Left ventricle myocardium inferior (tissue), 1 donor: ENCODE results near the gene RYR2. TPM values are rescaled to one million over a fixed set of nuclear protein-coding genes. Genes with fewer than 3 reads are reported as not detected.

Experiments used
- DNase-seq: peaks from one replicate; pipeline ENCODE4 v3.0.0-alpha.2; 2020
- H3K27ac ChIP-seq: fragments of 200-600 bp; replicated peaks from 2 replicates; pipeline ENCODE4 v1.8.0; 2021
- H3K27me3 ChIP-seq: fragments of 200-600 bp; 2 replicates; pipeline ENCODE4 v1.8.0; 2021; ENCODE audit warnings: low read depth
- H3K36me3 ChIP-seq: fragments of 200-600 bp; 2 replicates; pipeline ENCODE4 v1.8.0; 2021
- H3K4me1 ChIP-seq: fragments of 200-600 bp; 2 replicates; pipeline ENCODE4 v1.8.0; 2021
- H3K4me3 ChIP-seq: fragments of 200-600 bp; 2 replicates; pipeline ENCODE4 v1.8.0; 2021; ENCODE audit warnings: mild to moderate bottlenecking, moderate library complexity
- H3K9me3 ChIP-seq: fragments of 200-600 bp; replicated peaks from 2 replicates; pipeline ENCODE4 v1.8.0; 2021
- CTCF ChIP-seq: fragments of 200-600 bp; IDR thresholded peaks from 2 replicates; pipeline ENCODE4 v1.8.0; 2021; ENCODE audit warnings: antibody characterized with exemption, mild to moderate bottlenecking, borderline replicate concordance
- intact Hi-C: fragments of 100-400 bp; cut with micrococcal nuclease; formaldehyde crosslinking; loops from one replicate; pipeline ENCODE4 v1.11.0; 2022
- total RNA-seq: library from RNA; stranded (reverse); fragmentation: NEBNext Ultra II Directional; extraction: Animal tissue kit (Norgen Biotek cat#: 25700); gene quantifications from one replicate; pipeline ENCODE4 v1.2.1, GENCODE V29; 2021
- donor health status: DM: no; HTN: yes; CAD: no; lungs with severe emphysema.

RYR2 gene
- total RNA-seq, 1 donor from 2014 or later = 783 TPM

- peak overlapping the region; percentile 28 for H3K27ac ChIP-seq
- H3K4me3 ChIP-seq = no peak overlapping the region
- no peak for DNase-seq
- TF ChIP-seq CTCF = peak; percentile 42
- H3K4me1 ChIP-seq = peaks cover 45% of the 10 kb centered on the region
- H3K27me3 ChIP-seq = no peaks in the 10 kb centered on the region
- intact Hi-C loops = no loop called here
- H3K36me3 ChIP-seq = peaks cover 17% of the 10 kb centered on the region
- no peaks in the 10 kb centered on the region for H3K9me3 ChIP-seq
Observed at GRCh38 chr1:237736372-237737029, 694.5 kb downstream of the RYR2 start.

- H3K36me3 ChIP-seq = peaks cover 18% of the 10 kb centered on the region
- no peak for TF ChIP-seq CTCF
- H3K27me3 ChIP-seq = no peaks in the 10 kb centered on the region
- no peak overlapping the region for H3K27ac ChIP-seq
- no peaks in the 10 kb centered on the region for H3K9me3 ChIP-seq
- H3K4me3 ChIP-seq = no peak overlapping the region
- H3K4me1 ChIP-seq = peaks cover 48% of the 10 kb centered on the region
- no peak for DNase-seq
- intact Hi-C loops = no loop called here
Observed at GRCh38 chr1:237737448-237737847, 695.5 kb downstream of the RYR2 start.

DNA sequence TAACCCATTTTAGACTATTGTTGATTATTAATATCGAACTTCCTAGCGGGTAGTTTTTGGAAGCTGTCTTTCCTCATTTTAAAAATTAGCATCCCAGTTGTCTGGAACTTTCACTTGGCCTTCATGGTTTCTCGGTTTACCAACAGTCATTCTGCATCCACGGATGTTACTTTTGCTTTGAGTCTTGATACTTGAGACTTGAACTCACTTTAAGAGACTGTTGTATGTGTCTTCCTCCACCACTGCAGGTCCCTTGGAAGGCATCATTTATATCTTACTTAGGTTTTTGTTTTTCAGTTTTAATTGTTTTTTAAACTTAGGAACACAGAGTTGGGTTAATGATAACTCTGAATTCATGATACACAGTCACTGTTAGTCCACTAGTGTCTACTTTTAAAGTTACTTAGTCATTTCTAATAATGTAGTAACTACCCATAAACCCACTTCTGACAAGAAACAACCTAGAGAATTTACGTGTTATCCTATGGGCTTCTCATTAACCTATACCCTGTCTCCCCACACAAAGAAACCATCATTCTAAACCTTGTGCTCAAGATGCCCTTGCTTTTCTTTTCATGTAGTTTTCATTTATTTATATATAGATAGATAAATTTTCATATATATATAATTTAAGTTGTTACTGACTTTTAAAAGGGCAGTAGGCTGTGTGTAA lies 696.1 kb downstream of the RYR2 start:
- Histone ChIP-seq H3K9me3 (no peaks in the 10 kb centered on the region), H3K36me3 (peaks cover 24% of the 10 kb centered on the region), H3K4me1 (peaks cover 48% of the 10 kb centered on the region), H3K4me3 (no peak overlapping the region), H3K27me3 (no peaks in the 10 kb centered on the region), H3K27ac (no peak overlapping the region)
- intact Hi-C loops = no loop called here
- no peak for DNase-seq
- TF ChIP-seq CTCF = no peak

GRCh38 chr1:237740846-237741245 lies 698.9 kb downstream of the RYR2 start:
- Histone ChIP-seq H3K4me3 (no peak overlapping the region), H3K27me3 (no peaks in the 10 kb centered on the region), H3K27ac (no peak overlapping the region), H3K36me3 (peaks cover 17% of the 10 kb centered on the region), H3K9me3 (no peaks in the 10 kb centered on the region), H3K4me1 (peaks cover 48% of the 10 kb centered on the region)
- intact Hi-C loops = no loop called here
- TF ChIP-seq CTCF = no peak
- no peak for DNase-seq

GRCh38 chr1:237745545-237745944 lies 703.6 kb downstream of the RYR2 start:
- Histone ChIP-seq H3K36me3 (peaks cover 14% of the 10 kb centered on the region), H3K27ac (no peak overlapping the region), H3K4me3 (no peak overlapping the region), H3K4me1 (peaks cover 76% of the 10 kb centered on the region), H3K9me3 (no peaks in the 10 kb centered on the region), H3K27me3 (no peaks in the 10 kb centered on the region)
- TF ChIP-seq CTCF = no peak
- no peak for DNase-seq
- intact Hi-C loops = no loop called here
